ENCODE results near the gene NME1.
"Not testable (repeated sequence)": the region's sequence is repeated elsewhere in the genome, so short reads cannot be mapped to it uniquely, and the experiment has no call there.

The NME1 gene

GRCh38 chr17:51120739-51121619, 32.4 kb upstream of the NME1 start, which contains the start of gene SPAG9:
Gene SPAG9, minus strand, starts transcription at chr17:51120868. Its CDS starts 212 bp downstream, at chr17:51120656.
- H4K20me1 ChIP-seq: peaks cover 27 to 46% (median 43%) of the 10 kb centered on the region in 11 experiments
- no peak for TF ChIP-seq Cebpa-rat (IDR thresholded peaks at IDR 0.05)

GRCh38 chr17:51121620-51122472, 31.5 kb upstream of the NME1 start:
- TF ChIP-seq Cebpa-rat (IDR thresholded peaks at IDR 0.05): no peak
- Histone ChIP-seq H3K4me2 (peak overlapping the region; percentile 80 to 97 (median 88)), H3K36me3 (0 out of 22 replicates have a peak, but pooled peaks cover 0 to 2% (median 0%) of the 10 kb centered on the region in 11 experiments), H3K4me3 (peak overlapping the region; percentile 62 to 98 (median 94)), H3K9me3 (replicated peaks in 1 of 11) (no peaks in the 10 kb centered on the region), H3K27me3 (no peaks in the 10 kb centered on the region), H3K9ac (peak overlapping the region; percentile 84 to 94 (median 92)), H3K4me1 (peaks cover 31 to 42% (median 39%) of the 10 kb centered on the region in 10 experiments), H4K20me1 (peaks cover 27 to 37% (median 35%) of the 10 kb centered on the region in 11 experiments; a peak in 21 of 22 replicates), H3K27ac (peak overlapping the region; percentile 86 to 98 (median 96))

More at GRCh38 chr17:51120739-51121619, 32.4 kb upstream of the NME1 start, which contains the start of gene SPAG9:
- H3K4me2 ChIP-seq: peak within 1 kb of the TSS; percentile 88 to 98 (median 96)
- H3K9me3 ChIP-seq (replicated peaks in 1 of 11): no peaks in the 10 kb centered on the region
- H3K4me1 ChIP-seq: peaks cover 34 to 50% (median 48%) of the 10 kb centered on the region in 10 experiments
- peak within 1 kb of the TSS; percentile 86 to 98 (median 96) for H3K27ac ChIP-seq
- peaks cover 0 to 6% (median 0%) of the 10 kb centered on the region in 11 experiments; a peak in 2 of 22 replicates for H3K36me3 ChIP-seq
- H3K9ac ChIP-seq: peak within 1 kb of the TSS; percentile 84 to 94 (median 92)
- no peaks in the 10 kb centered on the region for H3K27me3 ChIP-seq
- peak within 1 kb of the TSS; percentile 85 to 98 (median 95) for H3K4me3 ChIP-seq

DNA sequence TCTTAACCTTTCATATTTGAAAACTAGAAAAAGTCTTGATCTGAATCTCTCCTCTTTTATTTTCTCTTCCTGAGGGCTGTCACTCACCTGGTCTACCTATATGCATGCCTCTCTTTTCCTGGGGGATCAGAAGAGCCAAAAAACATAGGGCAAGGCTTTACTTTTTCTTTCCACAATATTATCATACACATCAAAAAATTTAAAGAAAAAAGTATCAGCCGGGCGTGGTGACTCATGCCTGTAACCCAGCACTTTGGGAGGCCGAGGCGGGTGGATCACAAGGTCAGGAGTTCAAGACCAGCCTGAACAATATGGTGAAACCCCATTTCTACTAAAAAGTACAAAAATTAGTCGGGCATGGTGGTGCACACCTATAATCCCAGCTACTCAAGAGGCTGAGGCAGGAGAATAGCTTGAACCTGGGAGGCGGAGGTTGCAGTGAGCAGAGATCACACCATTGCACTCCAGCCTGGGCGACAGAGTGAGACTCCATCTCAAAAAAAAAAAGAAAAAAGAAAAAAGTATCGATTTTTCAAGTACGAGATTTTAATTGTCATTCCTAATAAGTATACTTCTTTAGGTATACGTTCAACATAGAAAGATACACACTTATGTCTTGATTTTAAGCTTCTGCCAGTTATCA, 30.8 kb upstream of the NME1 start:
- not testable (repeated sequence) for H3K9me3 ChIP-seq (replicated peaks in 1 of 11); H3K27me3 ChIP-seq; H3K36me3 ChIP-seq
- peak overlapping the region in 10 of 11 experiments; percentile 80 to 97 (median 88); a peak in 14 of 22 replicates for H3K4me2 ChIP-seq
- H3K9ac ChIP-seq: peak overlapping the region in 3 of 11 experiments; percentile 91 to 94 (median 93); a peak in 5 of 22 replicates
- peak overlapping the region in 1 of 10 experiments; percentile 85; a peak in 1 of 20 replicates for H3K4me3 ChIP-seq
- H3K4me1 ChIP-seq: peaks cover 26 to 35% (median 32%) of the 10 kb centered on the region in 10 experiments
- H3K27ac ChIP-seq: peak overlapping the region in 9 of 11 experiments; percentile 90 to 98 (median 96); a peak in 13 of 22 replicates
- H4K20me1 ChIP-seq: peaks cover 21 to 29% (median 27%) of the 10 kb centered on the region in 11 experiments; a peak in 21 of 22 replicates

- no peak for TF ChIP-seq Cebpa-rat (IDR thresholded peaks at IDR 0.05)
- Histone ChIP-seq H3K4me3 (no peak overlapping the region), H3K27me3 (no peaks in the 10 kb centered on the region), H3K36me3 (no peaks in the 10 kb centered on the region), H3K27ac (no peak overlapping the region), H3K9me3 (replicated peaks in 1 of 11) (no peaks in the 10 kb centered on the region), H3K4me2 (no peak overlapping the region), H4K20me1 (peaks cover 0 to 7% (median 5%) of the 10 kb centered on the region in 11 experiments; a peak in 15 of 22 replicates), H3K4me1 (peaks cover 12 to 24% (median 14%) of the 10 kb centered on the region in 10 experiments), H3K9ac (no peak overlapping the region)
Measured at GRCh38 chr17:51124640-51125503, 28.5 kb upstream of the NME1 start.

- Histone ChIP-seq H3K27me3 (no peaks in the 10 kb centered on the region), H3K4me1 (peaks cover 4 to 24% (median 9%) of the 10 kb centered on the region in 10 experiments; a peak in 19 of 20 replicates), H4K20me1 (no peaks in the 10 kb centered on the region), H3K4me3 (no peak overlapping the region), H3K4me2 (peak overlapping the region in 2 of 11 experiments; percentile 9 to 17; a peak in 2 of 22 replicates), H3K9ac (no peak overlapping the region), H3K9me3 (replicated peaks in 1 of 11) (no peaks in the 10 kb centered on the region), H3K36me3 (no peaks in the 10 kb centered on the region), H3K27ac (no peak overlapping the region)
- TF ChIP-seq Cebpa-rat (IDR thresholded peaks at IDR 0.05): no peak
Measured at GRCh38 chr17:51128076-51128475, 25.3 kb upstream of the NME1 start.

DNA sequence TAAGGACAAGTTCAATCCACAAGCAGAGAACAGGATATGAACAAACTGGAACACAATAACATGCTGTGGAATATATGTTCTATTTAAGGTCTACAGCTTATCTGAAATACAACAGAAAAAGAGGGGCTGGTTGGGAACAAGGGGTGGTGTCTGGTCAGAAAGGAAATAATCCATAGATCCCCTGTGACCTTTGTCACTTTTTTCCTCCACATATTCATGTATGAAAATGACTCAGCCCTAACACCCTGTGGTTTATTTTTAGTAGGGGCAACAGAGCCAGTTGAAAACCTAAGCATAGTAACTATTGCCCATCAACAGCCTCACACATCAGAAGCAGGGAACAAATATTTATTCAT, 20.4 kb upstream of the NME1 start:
- Histone ChIP-seq H3K9me3 (replicated peaks in 1 of 11) (peaks cover 0 to 8% (median 0%) of the 10 kb centered on the region in 11 experiments; a peak in 1 of 22 replicates), H3K4me1 (peaks cover 6 to 25% (median 12%) of the 10 kb centered on the region in 10 experiments; a peak in 19 of 20 replicates), H4K20me1 (no peaks in the 10 kb centered on the region), H3K27me3 (no peaks in the 10 kb centered on the region), H3K4me2 (peak overlapping the region; percentile 4 to 65 (median 34); a peak in 20 of 22 replicates), H3K4me3 (no peak overlapping the region), H3K27ac (peak overlapping the region in 2 of 11 experiments; percentile 8 to 34; a peak in 1 of 22 replicates), H3K9ac (no peak overlapping the region), H3K36me3 (no peaks in the 10 kb centered on the region)
- no peak for TF ChIP-seq Cebpa-rat (IDR thresholded peaks at IDR 0.05)

- Histone ChIP-seq H3K27ac (peak overlapping the region in 2 of 11 experiments; percentile 8 to 34; a peak in 1 of 22 replicates), H3K4me3 (no peak overlapping the region), H4K20me1 (no peaks in the 10 kb centered on the region), H3K9me3 (replicated peaks in 1 of 11) (peaks cover 0 to 8% (median 0%) of the 10 kb centered on the region in 11 experiments; a peak in 1 of 22 replicates), H3K4me1 (peaks cover 6 to 21% (median 12%) of the 10 kb centered on the region in 10 experiments; a peak in 19 of 20 replicates), H3K36me3 (no peaks in the 10 kb centered on the region), H3K9ac (no peak overlapping the region), H3K27me3 (no peaks in the 10 kb centered on the region), H3K4me2 (peak overlapping the region; percentile 4 to 65 (median 34); a peak in 18 of 22 replicates)
- no peak for TF ChIP-seq Cebpa-rat (IDR thresholded peaks at IDR 0.05)
Measured at GRCh38 chr17:51133365-51133764, 20.0 kb upstream of the NME1 start.

All from BLaER1 treated with 17β-estradiol and CSF1 and Interleukin-3, amounts not matched to agents 10 nM and 100 nM (cell line).